RWPE2 (cell line): Measurements from ENCODE around the gene ACSBG1.
A peak's percentile ranks its signal among the peaks of the same experiment; 100 is the strongest.

ENCODE experiments used
- ATAC-seq: fragments of 200-7000 bp; cut with Tn5 transposase; 3 replicates; pipeline ENCODE4 v1.9.1; 2021; ENCODE audit warnings: low read depth
- DNase-seq: peaks from one replicate; pipeline ENCODE4 v3.0.0-alpha.2; 2020; ENCODE audit warnings: low spot score
- H3K27ac ChIP-seq: fragments of 450-650 bp; 2 replicates; pipeline ENCODE4 v1.5.1; 2017; ENCODE audit warnings: mild to moderate bottlenecking; ENCODE audit not compliant: poor library complexity, severe bottlenecking
- H3K27me3 ChIP-seq: fragments of 250-450 bp; sonication (Bioruptor Pico); 2 replicates; pipeline ENCODE4 v1.5.1; 2021; ENCODE audit warnings: mild to moderate bottlenecking, moderate library complexity; ENCODE audit not compliant: insufficient read depth, poor library complexity, severe bottlenecking
- H3K36me3 ChIP-seq: fragments of 250-450 bp; sonication (Bioruptor Pico); 2 replicates; pipeline ENCODE4 v1.5.1; 2020; ENCODE audit warnings: low read depth, mild to moderate bottlenecking, moderate library complexity
- H3K4me1 ChIP-seq: fragments of 250-450 bp; sonication (Bioruptor Pico); 2 replicates; pipeline ENCODE4 v1.5.1; 2021; ENCODE audit warnings: mild to moderate bottlenecking, moderate library complexity; ENCODE audit not compliant: insufficient read depth, poor library complexity, severe bottlenecking
- H3K4me3 ChIP-seq: fragments of 250-450 bp; sonication (Bioruptor Pico); 2 replicates; pipeline ENCODE4 v1.5.1; 2021; ENCODE audit warnings: mild to moderate bottlenecking, moderate library complexity; ENCODE audit not compliant: severe bottlenecking
- H3K9me3 ChIP-seq: fragments of 250-450 bp; sonication (Bioruptor Pico); 2 replicates; pipeline ENCODE4 v1.5.1; 2021; ENCODE audit warnings: mild to moderate bottlenecking, moderate library complexity; ENCODE audit not compliant: severe bottlenecking
- TF ChIP-seq, protein P1 (sequence below): fragments of 450-650 bp; IDR thresholded peaks from one replicate; pipeline ENCODE4 v1.5.1; 2017; ENCODE audit warnings: mild to moderate bottlenecking, moderate library complexity; ENCODE audit not compliant: poor library complexity, severe bottlenecking

Gene ACSBG1

DNA sequence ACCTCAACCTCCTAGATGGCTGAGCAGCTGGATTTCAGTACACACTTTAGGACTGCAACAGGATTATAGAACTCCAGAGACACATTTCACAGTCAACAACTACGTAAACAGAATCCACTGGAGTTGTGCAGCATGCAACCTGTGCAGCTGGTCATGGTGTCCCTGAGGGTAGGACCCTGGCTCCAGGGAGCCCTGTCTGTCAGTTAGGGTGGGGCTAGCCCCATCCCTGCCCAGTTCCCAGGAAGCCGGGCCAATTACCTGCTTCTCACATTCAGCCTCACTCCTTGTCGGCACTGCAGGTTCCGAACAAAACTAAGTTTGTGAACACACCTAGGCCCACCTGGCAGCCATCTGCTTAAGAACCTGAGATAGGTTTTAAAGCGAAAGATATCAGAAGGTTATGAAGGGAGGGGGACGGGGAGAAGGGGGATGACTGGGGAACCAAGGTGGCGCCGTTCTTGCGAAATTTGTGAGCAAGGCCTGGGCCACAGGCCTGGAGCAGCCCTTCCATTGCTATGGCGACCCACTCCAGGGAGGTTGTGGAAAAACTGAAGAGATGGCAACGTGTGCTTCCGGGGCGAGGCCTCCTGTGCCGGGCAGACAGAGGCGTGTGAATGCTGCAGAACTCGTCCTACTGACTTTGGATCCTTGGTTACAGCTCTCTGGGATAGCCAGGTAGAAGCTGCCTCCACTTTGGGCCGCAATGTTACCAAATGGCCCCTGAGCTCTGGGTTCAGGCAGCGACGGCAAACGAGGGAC is 25.3 kb downstream of the ACSBG1 start:
- no peaks in the 10 kb centered on the region for H3K36me3 ChIP-seq
- TF ChIP-seq, protein P1, sequence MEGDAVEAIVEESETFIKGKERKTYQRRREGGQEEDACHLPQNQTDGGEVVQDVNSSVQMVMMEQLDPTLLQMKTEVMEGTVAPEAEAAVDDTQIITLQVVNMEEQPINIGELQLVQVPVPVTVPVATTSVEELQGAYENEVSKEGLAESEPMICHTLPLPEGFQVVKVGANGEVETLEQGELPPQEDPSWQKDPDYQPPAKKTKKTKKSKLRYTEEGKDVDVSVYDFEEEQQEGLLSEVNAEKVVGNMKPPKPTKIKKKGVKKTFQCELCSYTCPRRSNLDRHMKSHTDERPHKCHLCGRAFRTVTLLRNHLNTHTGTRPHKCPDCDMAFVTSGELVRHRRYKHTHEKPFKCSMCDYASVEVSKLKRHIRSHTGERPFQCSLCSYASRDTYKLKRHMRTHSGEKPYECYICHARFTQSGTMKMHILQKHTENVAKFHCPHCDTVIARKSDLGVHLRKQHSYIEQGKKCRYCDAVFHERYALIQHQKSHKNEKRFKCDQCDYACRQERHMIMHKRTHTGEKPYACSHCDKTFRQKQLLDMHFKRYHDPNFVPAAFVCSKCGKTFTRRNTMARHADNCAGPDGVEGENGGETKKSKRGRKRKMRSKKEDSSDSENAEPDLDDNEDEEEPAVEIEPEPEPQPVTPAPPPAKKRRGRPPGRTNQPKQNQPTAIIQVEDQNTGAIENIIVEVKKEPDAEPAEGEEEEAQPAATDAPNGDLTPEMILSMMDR = no peak
- H3K9me3 ChIP-seq = no peaks in the 10 kb centered on the region
- no peaks in the 10 kb centered on the region for H3K27me3 ChIP-seq
- no peak overlapping the region for H3K27ac ChIP-seq
- H3K4me1 ChIP-seq = peaks cover 9% of the 10 kb centered on the region
- DNase-seq (peak; percentile 63), ATAC-seq (no peak)
- no peak overlapping the region for H3K4me3 ChIP-seq

DNA sequence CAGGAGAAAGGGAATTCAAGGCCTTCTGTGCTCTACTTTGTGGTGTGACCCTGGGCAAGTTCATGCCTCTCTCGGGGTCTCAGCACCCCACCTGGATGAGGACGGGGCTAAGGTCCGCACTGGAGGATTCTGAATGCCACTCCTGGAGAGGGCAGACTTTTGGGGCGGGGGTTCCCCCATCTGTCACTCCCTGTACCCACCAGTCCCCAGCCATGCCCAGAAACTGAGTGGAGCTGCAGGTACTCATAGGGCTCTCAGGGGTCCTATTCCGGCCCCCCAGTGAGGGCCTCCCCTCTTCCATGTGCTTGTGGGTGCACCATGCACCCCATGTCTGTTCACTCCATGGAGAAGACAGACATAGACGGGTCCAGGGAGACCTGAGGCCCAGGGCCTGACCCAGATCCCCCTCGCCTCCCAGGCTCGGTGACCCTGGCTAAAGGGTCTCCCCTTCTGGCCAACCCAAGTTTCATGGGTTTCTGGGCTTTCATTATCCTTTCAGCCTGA is 26.0 kb downstream of the ACSBG1 start:
- ATAC-seq = no peak
- no peaks in the 10 kb centered on the region for H3K27me3 ChIP-seq

GRCh38 chr15:78207641-78208340 is 26.6 kb downstream of the ACSBG1 start:
- DNase-seq (peak; percentile 66), ATAC-seq (no peak)
- no peaks in the 10 kb centered on the region for H3K9me3 ChIP-seq
- TF ChIP-seq, protein P1 = no peak
- H3K27me3 ChIP-seq = no peaks in the 10 kb centered on the region
- H3K4me1 ChIP-seq = peaks cover 7% of the 10 kb centered on the region
- no peak overlapping the region for H3K4me3 ChIP-seq
- H3K36me3 ChIP-seq = no peaks in the 10 kb centered on the region
- H3K27ac ChIP-seq = no peak overlapping the region

More for the DNA sequence above, 26.0 kb downstream of the ACSBG1 start:
- Histone ChIP-seq H3K4me1 (peaks cover 9% of the 10 kb centered on the region), H3K9me3 (no peaks in the 10 kb centered on the region), H3K36me3 (no peaks in the 10 kb centered on the region), H3K4me3 (no peak overlapping the region), H3K27ac (no peak overlapping the region)
- TF ChIP-seq, protein P1 = no peak
- peak; percentile 55 for DNase-seq

GRCh38 chr15:78207110-78207458 is 27.3 kb downstream of the ACSBG1 start:
- Histone ChIP-seq H3K4me1 (no peaks in the 10 kb centered on the region), H3K27ac (no peak overlapping the region), H3K27me3 (no peaks in the 10 kb centered on the region), H3K36me3 (no peaks in the 10 kb centered on the region), H3K4me3 (no peak overlapping the region), H3K9me3 (no peaks in the 10 kb centered on the region)
- no peak for ATAC-seq
- DNase-seq = no peak
- TF ChIP-seq, protein P1 = no peak
